Tibial artery (tissue), 4 donors: ENCODE measurements around the gene ALOX15B.

ENCODE experiments used
- DNase-seq, 2 donors: peaks; one replicate each; pipeline ENCODE4 v3.0.0-alpha.2; 2019
- H3K27ac ChIP-seq, 2 donors: fragments of 200-600 bp; sonication (generic) in 1 of 2; 1 replicate in 1 of 2; 2 replicates in 1 of 2; pipeline ENCODE4 v1.5.1; 2018 to 2019; ENCODE audit warnings: mild to moderate bottlenecking in 1 of 2
- H3K27me3 ChIP-seq, 2 donors: fragments of 200-600 bp; sonication (generic) in 1 of 2; one replicate each; pipeline versions ENCODE4 v1.5.1 to v1.6.0; 2016 to 2019
- H3K36me3 ChIP-seq, 3 donors: fragments of 200-600 bp; sonication (generic) in 2 of 3; one replicate each; pipeline ENCODE4 v1.5.1; 2016 to 2019; ENCODE audit warnings: mild to moderate bottlenecking in 2 of 3
- H3K4me1 ChIP-seq, 4 donors: fragments of 200-600 bp; sonication (generic) in 2 of 4; 1 replicate in 3 of 4; 2 replicates in 1 of 4; pipeline ENCODE4 v1.5.1; 2016 to 2019
- H3K4me3 ChIP-seq, 2 donors: fragments of 200-600 bp; sonication (generic) in 1 of 2; 1 replicate in 1 of 2; 2 replicates in 1 of 2; pipeline ENCODE4 v1.5.1; 2018 to 2019; ENCODE audit warnings: mild to moderate bottlenecking in 2 of 2
- H3K9me3 ChIP-seq, 3 donors: fragments of 200-600 bp; sonication (generic) in 1 of 3; one replicate each; pipeline ENCODE4 v1.5.1; 2016 to 2019
- intact Hi-C: fragments of 100-400 bp; cut with DNase I; formaldehyde crosslinking; loops from one replicate; pipeline ENCODE4 v1.15.0; 2023; ENCODE audit warnings: low total_unique reads
- TF ChIP-seq, protein P1 (sequence below), 2 experiments: fragments of 200-600 bp in 1 of 2; fragments of 450-650 bp in 1 of 2; IDR thresholded peaks; one replicate each; pipeline ENCODE4 v1.5.1; 2017 to 2019; ENCODE audit warnings: antibody characterized with exemption in 2 of 2, mild to moderate bottlenecking in 1 of 2, moderate library complexity in 1 of 2

Gene ALOX15B

DNA sequence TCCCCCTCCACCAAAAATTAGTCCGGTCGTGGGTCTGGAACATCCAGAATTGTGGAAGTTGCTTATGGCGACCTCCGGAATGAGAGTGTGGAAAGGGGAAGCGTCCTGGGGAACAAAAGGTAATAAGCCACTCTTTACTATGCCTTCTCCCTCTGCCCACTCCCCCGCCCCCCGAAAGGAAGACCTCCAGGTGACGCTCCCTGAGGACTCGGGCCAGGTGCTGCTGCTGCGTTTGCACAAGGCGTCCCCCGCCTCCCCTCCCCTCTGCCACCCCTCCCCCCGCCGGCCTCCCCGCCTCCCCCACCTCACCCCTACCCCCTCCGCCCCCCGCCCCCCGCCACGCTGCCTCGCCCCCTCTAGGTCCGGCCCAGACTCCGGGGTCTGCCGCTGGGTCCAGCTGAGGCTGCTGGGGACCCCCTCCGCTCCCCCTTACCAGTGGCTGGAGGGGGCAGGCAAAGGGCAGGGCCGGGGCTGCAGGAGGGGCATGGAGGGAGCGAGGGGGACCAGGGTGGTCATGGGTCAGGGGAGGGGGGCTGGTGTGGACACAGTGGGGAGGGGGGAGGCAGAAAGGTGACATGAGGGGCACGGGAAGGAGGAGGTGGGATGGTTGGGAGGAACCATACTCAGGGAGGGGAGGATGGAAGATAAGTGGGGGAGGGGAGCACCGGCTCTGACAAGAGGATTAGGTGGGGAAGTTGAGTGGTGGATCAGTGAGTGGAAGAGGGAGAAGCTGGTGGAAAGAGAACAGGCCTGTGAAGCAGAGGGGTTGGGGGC, 25.1 kb downstream of the ALOX15B start:
- Histone ChIP-seq H3K4me3 (no peak overlapping the region), H3K9me3 (no peaks in the 10 kb centered on the region), H3K36me3 (no peaks in the 10 kb centered on the region), H3K4me1 (peaks cover 0 to 7% (median 3%) of the 10 kb centered on the region in 4 donors), H3K27me3 (peaks cover 0 to 72% of the 10 kb centered on the region in 2 donors), H3K27ac (no peak overlapping the region)
- DNase-seq = no peak
- intact Hi-C loops = loop anchor here (2.0 kb wide), 1 partner anchor 13 kb away; no protein-coding TSS in a partner anchor
- TF ChIP-seq, protein P1, sequence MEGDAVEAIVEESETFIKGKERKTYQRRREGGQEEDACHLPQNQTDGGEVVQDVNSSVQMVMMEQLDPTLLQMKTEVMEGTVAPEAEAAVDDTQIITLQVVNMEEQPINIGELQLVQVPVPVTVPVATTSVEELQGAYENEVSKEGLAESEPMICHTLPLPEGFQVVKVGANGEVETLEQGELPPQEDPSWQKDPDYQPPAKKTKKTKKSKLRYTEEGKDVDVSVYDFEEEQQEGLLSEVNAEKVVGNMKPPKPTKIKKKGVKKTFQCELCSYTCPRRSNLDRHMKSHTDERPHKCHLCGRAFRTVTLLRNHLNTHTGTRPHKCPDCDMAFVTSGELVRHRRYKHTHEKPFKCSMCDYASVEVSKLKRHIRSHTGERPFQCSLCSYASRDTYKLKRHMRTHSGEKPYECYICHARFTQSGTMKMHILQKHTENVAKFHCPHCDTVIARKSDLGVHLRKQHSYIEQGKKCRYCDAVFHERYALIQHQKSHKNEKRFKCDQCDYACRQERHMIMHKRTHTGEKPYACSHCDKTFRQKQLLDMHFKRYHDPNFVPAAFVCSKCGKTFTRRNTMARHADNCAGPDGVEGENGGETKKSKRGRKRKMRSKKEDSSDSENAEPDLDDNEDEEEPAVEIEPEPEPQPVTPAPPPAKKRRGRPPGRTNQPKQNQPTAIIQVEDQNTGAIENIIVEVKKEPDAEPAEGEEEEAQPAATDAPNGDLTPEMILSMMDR (IDR thresholded peaks at IDR 0.05) = no peak

DNA sequence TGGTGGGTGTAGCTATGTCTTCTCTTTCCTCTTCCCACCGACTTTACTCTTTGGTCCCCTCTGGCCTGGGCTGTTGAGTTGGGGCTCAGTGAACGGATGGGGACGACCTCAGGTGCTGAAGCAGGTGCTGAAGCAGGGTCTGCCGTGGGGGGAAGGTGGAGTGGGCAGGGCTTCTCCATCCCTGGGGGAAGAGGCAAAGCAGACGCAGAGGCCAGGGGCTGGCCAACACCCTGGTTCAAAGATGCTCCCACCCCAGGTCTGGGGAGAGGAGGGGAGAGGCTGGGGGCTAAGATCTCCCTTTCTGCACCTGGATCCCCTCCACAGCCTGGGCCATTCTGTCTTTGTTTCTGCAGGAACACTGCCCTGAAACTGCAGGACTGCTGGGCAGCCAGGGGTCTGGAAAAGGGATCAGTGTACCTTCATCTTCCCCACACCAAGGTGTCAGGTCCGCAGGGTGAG, 25.7 kb downstream of the ALOX15B start:
- intact Hi-C loops = no loop called here
- TF ChIP-seq, protein P1 (IDR thresholded peaks at IDR 0.05) = no peak
- Histone ChIP-seq H3K27ac (no peak overlapping the region), H3K9me3 (no peaks in the 10 kb centered on the region), H3K27me3 (peaks cover 0 to 65% of the 10 kb centered on the region in 2 donors), H3K4me1 (peaks cover 0 to 7% (median 3%) of the 10 kb centered on the region in 4 donors), H3K36me3 (no peaks in the 10 kb centered on the region), H3K4me3 (no peak overlapping the region)
- DNase-seq = no peak

DNA sequence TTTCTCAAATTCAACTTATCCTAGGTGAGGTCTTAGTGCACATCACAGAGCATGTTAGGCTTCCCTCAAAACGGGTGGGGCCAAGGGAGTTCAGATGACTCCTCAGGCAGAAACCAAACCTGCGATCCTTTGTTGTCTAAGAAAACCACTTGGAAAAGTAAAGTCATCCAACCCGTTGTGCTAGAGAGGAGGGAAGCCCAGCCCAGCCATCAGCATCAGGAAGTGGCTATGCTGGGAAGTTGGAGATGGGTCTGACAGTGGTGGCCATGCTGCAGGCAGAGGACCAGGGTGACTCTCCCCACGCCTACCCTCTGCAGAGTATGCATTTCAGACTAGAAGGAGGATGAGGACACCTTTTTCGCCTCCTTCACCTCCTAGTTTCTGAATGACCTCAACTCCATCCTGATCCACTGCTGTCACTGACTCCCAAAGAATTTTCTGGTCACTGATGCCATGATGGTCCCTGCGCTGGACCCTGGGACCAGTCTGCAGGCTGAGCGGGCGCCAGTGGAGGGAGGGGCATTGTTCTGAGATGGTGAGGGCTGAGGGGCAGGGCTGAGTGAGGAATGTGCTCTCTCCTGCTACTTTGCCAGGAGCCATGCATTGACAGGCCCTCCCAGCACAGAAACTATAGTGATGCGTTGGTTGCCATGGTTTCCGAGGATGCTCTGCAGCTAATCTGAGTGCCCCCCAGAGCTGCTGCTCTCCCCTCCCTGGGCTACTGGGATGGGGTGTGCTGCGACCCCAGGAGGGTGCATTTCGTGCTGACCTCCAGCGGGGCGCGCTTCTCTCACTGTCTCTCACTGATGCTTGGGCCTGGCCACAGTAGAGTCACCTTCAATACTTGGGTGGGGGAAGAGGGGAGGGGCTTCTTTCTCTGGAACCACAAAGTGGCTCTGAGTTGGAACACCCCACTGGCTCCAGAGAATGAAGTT, 28.2 kb downstream of the ALOX15B start:
- Histone ChIP-seq H3K4me1 (peaks cover 0 to 7% (median 3%) of the 10 kb centered on the region in 4 donors), H3K27me3 (peaks cover 0 to 62% of the 10 kb centered on the region in 2 donors), H3K4me3 (no peak overlapping the region), H3K36me3 (no peaks in the 10 kb centered on the region), H3K27ac (no peak overlapping the region), H3K9me3 (no peaks in the 10 kb centered on the region)
- TF ChIP-seq, protein P1 (IDR thresholded peaks at IDR 0.05) = no peak
- intact Hi-C loops = no loop called here
- no peak for DNase-seq

DNA sequence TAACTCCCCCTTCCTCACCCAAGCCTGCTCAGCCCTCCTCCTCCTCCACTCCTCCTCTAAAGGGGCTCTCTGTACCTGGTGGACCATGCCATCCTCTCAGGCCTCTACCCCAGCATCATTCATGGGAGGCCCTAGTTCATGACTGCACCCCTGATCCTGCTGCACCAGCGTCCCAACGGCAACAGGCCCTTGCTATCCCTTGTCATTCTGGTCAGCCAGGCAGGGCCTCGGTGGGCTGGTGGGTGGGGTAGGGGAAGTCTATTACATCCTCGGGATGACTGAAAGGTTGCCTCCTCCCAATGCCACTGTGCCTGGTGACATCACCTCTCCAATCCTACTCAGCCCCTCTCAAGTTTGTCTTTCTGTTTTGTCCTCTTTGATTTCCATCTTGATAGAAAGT, 28.9 kb downstream of the ALOX15B start:
- Histone ChIP-seq H3K9me3 (no peaks in the 10 kb centered on the region), H3K4me3 (no peak overlapping the region), H3K36me3 (no peaks in the 10 kb centered on the region), H3K27ac (no peak overlapping the region), H3K27me3 (peaks cover 0 to 62% of the 10 kb centered on the region in 2 donors), H3K4me1 (peaks cover 0 to 8% (median 3%) of the 10 kb centered on the region in 4 donors)
- intact Hi-C loops = no loop called here
- DNase-seq = no peak
- TF ChIP-seq, protein P1 (IDR thresholded peaks at IDR 0.05) = no peak

DNA sequence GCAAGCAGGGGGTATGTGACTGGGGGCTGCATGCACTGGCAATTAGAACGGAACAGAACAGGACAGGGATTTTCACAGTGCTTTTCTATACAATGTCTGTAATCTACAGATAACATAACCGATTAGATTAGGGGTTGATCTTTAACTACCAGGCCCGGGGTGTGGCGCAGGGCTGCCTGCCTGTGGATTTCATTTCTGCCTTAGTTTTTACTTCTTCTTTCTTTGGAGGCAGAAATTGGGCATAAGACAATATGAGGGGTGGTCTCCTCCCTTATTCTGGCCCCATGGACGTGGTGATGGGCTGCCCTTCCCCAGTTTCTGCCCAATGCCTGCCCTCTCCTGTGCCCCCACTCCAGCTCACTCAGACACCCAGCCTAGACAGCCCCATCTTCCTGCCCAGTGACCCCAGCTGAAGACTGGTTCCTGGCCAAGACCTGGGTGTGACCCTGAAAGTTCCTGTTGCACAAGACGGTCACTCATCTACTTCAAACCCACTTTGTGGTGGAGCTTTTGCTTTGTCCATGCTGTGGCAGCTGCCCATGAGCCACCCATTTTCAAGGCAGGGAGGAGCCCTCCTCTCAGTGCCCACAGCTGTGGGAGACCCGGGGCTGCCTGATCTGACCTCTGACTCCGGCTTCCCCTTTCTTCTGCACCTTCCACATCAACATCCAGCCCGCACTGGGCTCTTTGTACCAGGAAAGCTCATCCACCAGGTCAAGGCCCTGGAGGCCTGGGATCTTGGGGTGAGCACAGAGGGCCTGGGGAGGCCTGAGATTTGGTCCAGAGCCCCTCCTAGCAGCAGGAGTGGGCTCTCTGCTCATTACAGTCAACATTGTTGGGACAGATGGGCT, 30.1 kb downstream of the ALOX15B start:
- TF ChIP-seq, protein P1 (IDR thresholded peaks at IDR 0.05) = no peak
- peaks cover 0 to 63% of the 10 kb centered on the region in 2 donors for H3K27me3 ChIP-seq
- DNase-seq = peak; percentile 64 to 74
- no peak overlapping the region for H3K4me3 ChIP-seq
- H3K9me3 ChIP-seq = no peaks in the 10 kb centered on the region
- no peak overlapping the region for H3K27ac ChIP-seq
- peaks cover 0 to 17% (median 11%) of the 10 kb centered on the region in 4 donors for H3K4me1 ChIP-seq
- no peaks in the 10 kb centered on the region for H3K36me3 ChIP-seq
- intact Hi-C loops = no loop called here
